HepG2 (cell line): ENCODE data around the gene UBASH3A. TPM values are rescaled to one million over a fixed set of nuclear protein-coding genes. Genes with fewer than 3 reads are reported as not detected.

Source experiments
- CC2D1A ChIP-seq: sonication (generic); formaldehyde crosslinking; IDR thresholded peaks from 2 replicates; pipeline ENCODE4 v1.8.1; 2023; ENCODE audit warnings: mild to moderate bottlenecking, missing genetic modification reagents
- FOXO1 ChIP-seq: sonication (generic); formaldehyde crosslinking; IDR thresholded peaks from 2 replicates; pipeline ENCODE4 v1.4.0; 2020; ENCODE audit warnings: missing genetic modification reagents
- FOXP1 ChIP-seq, 2 experiments: fragments of 450-650 bp in 1 of 2; IDR thresholded peaks; 2 replicates each; pipeline ENCODE4 v1.6.1; 2017 to 2018; ENCODE audit warnings: antibody characterized with exemption in 1 of 2
- GABPB1 ChIP-seq: IDR thresholded peaks from 2 replicates; pipeline ENCODE4 v1.6.1; 2016; ENCODE audit warnings: mild to moderate bottlenecking, missing genetic modification reagents, moderate library complexity, missing compliant biosample characterization
- GATA4 ChIP-seq: sonication (generic); IDR thresholded peaks from 2 replicates; pipeline ENCODE4 v1.6.1; 2016; ENCODE audit warnings: antibody characterized with exemption, low read depth, borderline replicate concordance
- ISX ChIP-seq: sonication (generic); formaldehyde crosslinking; conservative IDR thresholded peaks from 2 replicates; pipeline ENCODE4 v1.5.0; 2020; ENCODE audit warnings: missing genetic modification reagents
- MZF1 ChIP-seq: sonication (generic); formaldehyde crosslinking; IDR thresholded peaks from 2 replicates; pipeline ENCODE4 v1.8.1; 2023; ENCODE audit warnings: mild to moderate bottlenecking, missing genetic modification reagents, borderline replicate concordance
- PRPF4 ChIP-seq: fragments of 200-400 bp; formaldehyde crosslinking; IDR thresholded peaks from 2 replicates; pipeline ENCODE4 v1.6.1; 2016; ENCODE audit warnings: low read length, low read depth; ENCODE audit not compliant: poor library complexity, severe bottlenecking
- SIX4 ChIP-seq: sonication (generic); formaldehyde crosslinking; IDR thresholded peaks from 2 replicates; pipeline ENCODE4 v1.4.0; 2020; ENCODE audit warnings: missing genetic modification reagents
- TCF7L2 ChIP-seq: IDR thresholded peaks from 2 replicates; pipeline ENCODE4 v1.6.1; 2011; ENCODE audit warnings: mild to moderate bottlenecking, low read depth, low read length, moderate library complexity
- TFAP4 ChIP-seq: sonication (generic); IDR thresholded peaks from 2 replicates; pipeline ENCODE4 v1.6.1; 2016; ENCODE audit warnings: low read depth, borderline replicate concordance
- TP53 ChIP-seq: sonication (generic); formaldehyde crosslinking; conservative IDR thresholded peaks from 2 replicates; pipeline ENCODE4 v1.4.0; 2020; ENCODE audit warnings: missing genetic modification reagents
- YEATS4 ChIP-seq: sonication (generic); formaldehyde crosslinking; IDR thresholded peaks from 2 replicates; pipeline ENCODE4 v1.4.0; 2020; ENCODE audit warnings: missing genetic modification reagents, borderline replicate concordance
- ZBTB4 ChIP-seq: sonication (generic); formaldehyde crosslinking; IDR thresholded peaks from 2 replicates; pipeline ENCODE4 v1.4.0; 2020; ENCODE audit warnings: missing genetic modification reagents, mild to moderate bottlenecking, borderline replicate concordance
- ZBTB7A ChIP-seq: sonication (generic); formaldehyde crosslinking; IDR thresholded peaks from 2 replicates; pipeline ENCODE4 v1.8.0; 2022; ENCODE audit warnings: mild to moderate bottlenecking, missing genetic modification reagents
- ZFAT ChIP-seq: sonication (generic); formaldehyde crosslinking; conservative IDR thresholded peaks from 2 replicates; pipeline ENCODE4 v1.8.1; 2023; ENCODE audit warnings: missing genetic modification reagents, inconsistent platforms
- ZFP90 ChIP-seq: sonication (generic); formaldehyde crosslinking; IDR thresholded peaks from 2 replicates; pipeline ENCODE4 v1.8.0; 2022; ENCODE audit warnings: missing genetic modification reagents, mild to moderate bottlenecking, inconsistent platforms, borderline replicate concordance
- ZKSCAN8 ChIP-seq: IDR thresholded peaks from 2 replicates; pipeline ENCODE4 v1.6.1; 2016; ENCODE audit warnings: borderline replicate concordance, missing genetic modification reagents, missing compliant biosample characterization
- ZNF296 ChIP-seq: sonication (generic); formaldehyde crosslinking; conservative IDR thresholded peaks from 2 replicates; pipeline ENCODE4 v1.5.0; 2020; ENCODE audit warnings: mild to moderate bottlenecking, missing genetic modification reagents
- ZNF34 ChIP-seq: sonication (generic); formaldehyde crosslinking; IDR thresholded peaks from 2 replicates; pipeline ENCODE4 v1.4.0; 2020; ENCODE audit warnings: mild to moderate bottlenecking, missing genetic modification reagents, borderline replicate concordance
- ZNF543 ChIP-seq: sonication (generic); formaldehyde crosslinking; IDR thresholded peaks from 2 replicates; pipeline ENCODE4 v1.4.0; 2020; ENCODE audit warnings: mild to moderate bottlenecking, missing genetic modification reagents
- ZNF607 ChIP-seq: sonication (generic); formaldehyde crosslinking; IDR thresholded peaks from 2 replicates; pipeline ENCODE4 v1.5.1; 2020; ENCODE audit warnings: missing genetic modification reagents, mild to moderate bottlenecking, borderline replicate concordance
- ZNF614 ChIP-seq: IDR thresholded peaks from 2 replicates; pipeline ENCODE4 v1.6.1; 2018; ENCODE audit warnings: missing biosample characterization, missing genetic modification reagents, inconsistent platforms, borderline replicate concordance
- ZNF740 ChIP-seq: sonication (generic); formaldehyde crosslinking; IDR thresholded peaks from 2 replicates; pipeline ENCODE4 v1.4.0; 2020; ENCODE audit warnings: missing genetic modification reagents
- ZNF883 ChIP-seq: sonication (generic); formaldehyde crosslinking; IDR thresholded peaks from 2 replicates; pipeline ENCODE4 v1.5.1; 2020; ENCODE audit warnings: mild to moderate bottlenecking, missing genetic modification reagents; ENCODE audit errors: not compliant biosample characterization
- polyA plus RNA-seq, 8 experiments: library from polyadenylated mRNA; depleted of rRNA in 3 of 8; stranded (reverse) in 7 of 8; unstranded in 1 of 8; fragments of >200 nt; fragmentation: Illumina TruSeq in 4 of 8; extraction: Trizol in 4 of 8; gene quantifications; 2 replicates each; pipeline versions ENCODE4 v1.2.1 to v1.2.3, GENCODE V29; 2011 to 2016; ENCODE audit warnings: low read depth in 4 of 8, missing spikeins in 1 of 8, mixed read lengths in 1 of 8; ENCODE audit not compliant: insufficient read depth in 1 of 8
- total RNA-seq, 5 experiments: library from RNA; depleted of rRNA; stranded (reverse); fragments of >200 nt; fragmentation: Illumina TruSeq; extraction: Trizol; gene quantifications; 2 replicates each; pipeline ENCODE4 v1.2.3, GENCODE V29; 2016; ENCODE audit warnings: low read depth in 1 of 5
- TF ChIP-seq, protein P1 (sequence below): IDR thresholded peaks from 2 replicates; pipeline ENCODE4 v1.6.1; 2018; ENCODE audit warnings: missing genetic modification reagents, mild to moderate bottlenecking, missing compliant biosample characterization

The UBASH3A gene
- total and polyA plus RNA-seq, 2 of the 13 experiments (the other 11 are each of a cell fraction or from before 2014, with no cell fraction given), result not detected

GRCh38 chr21:42386034-42386591, 17.6 kb upstream of the UBASH3A start (continued):
- TF ChIP-seq ZBTB4 (0 out of 2 replicates have a peak, but pooled peaks have one; percentile 71), ZNF296 (CRISPR knock-in tag) (no peak), ZBTB7A (CRISPR knock-in tag) (no peak), CC2D1A (CRISPR knock-in tag) (no peak), PRPF4 (no peak), ZNF543 (0 out of 2 replicates have a peak, but pooled peaks have one; percentile 35), ZKSCAN8 (CRISPR knock-in tag) (peak; percentile 93; the same call in 1 of the 2 replicates), TP53 (no peak), ZFP90 (CRISPR knock-in tag) (no peak), ZFAT (CRISPR knock-in tag) (no peak), GATA4 (peak; percentile 90; the same call in 1 of the 2 replicates), GABPB1 (CRISPR knock-in tag) (peak; percentile 71), ZNF883 (CRISPR knock-in tag) (no peak), ZNF740 (CRISPR knock-in tag) (no peak), YEATS4 (CRISPR knock-in tag) (no peak), FOXP1 (IDR thresholded peaks at IDR 0.05) (peak; percentile 25; the same call in 1 of the 2 replicates), FOXP1 (CRISPR knock-in tag; IDR thresholded peaks at IDR 0.05) (peak; percentile 93), TFAP4 (peak; percentile 82), ZNF614 (CRISPR knock-in tag) (peak; percentile 91), ZNF607 (CRISPR knock-in tag) (peak; percentile 40; the same call in 1 of the 2 replicates), ISX (CRISPR knock-in tag) (no peak), SIX4 (CRISPR knock-in tag) (peak; percentile 65), FOXO1 (CRISPR knock-in tag) (peak; percentile 97), TCF7L2 (no peak), MZF1 (CRISPR knock-in tag) (no peak), ZNF34 (CRISPR knock-in tag) (peak; percentile 41; the same call in 1 of the 2 replicates)
- TF ChIP-seq, protein P1, sequence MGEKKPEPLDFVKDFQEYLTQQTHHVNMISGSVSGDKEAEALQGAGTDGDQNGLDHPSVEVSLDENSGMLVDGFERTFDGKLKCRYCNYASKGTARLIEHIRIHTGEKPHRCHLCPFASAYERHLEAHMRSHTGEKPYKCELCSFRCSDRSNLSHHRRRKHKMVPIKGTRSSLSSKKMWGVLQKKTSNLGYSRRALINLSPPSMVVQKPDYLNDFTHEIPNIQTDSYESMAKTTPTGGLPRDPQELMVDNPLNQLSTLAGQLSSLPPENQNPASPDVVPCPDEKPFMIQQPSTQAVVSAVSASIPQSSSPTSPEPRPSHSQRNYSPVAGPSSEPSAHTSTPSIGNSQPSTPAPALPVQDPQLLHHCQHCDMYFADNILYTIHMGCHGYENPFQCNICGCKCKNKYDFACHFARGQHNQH (CRISPR knock-in tag), result peak; percentile 94
